HEK293 (cell line): ENCODE results near the gene ASB16.

Source experiments
- HOXC10 ChIP-seq: sonication (generic); formaldehyde crosslinking; IDR thresholded peaks from 2 replicates; pipeline ENCODE4 v1.8.1; 2023; ENCODE audit warnings: mild to moderate bottlenecking, missing genetic modification reagents
- KLF17 ChIP-seq: fragments of 450-650 bp; formaldehyde crosslinking; IDR thresholded peaks from 2 replicates; pipeline ENCODE4 v1.5.1; 2016; ENCODE audit warnings: missing biosample characterization, missing genetic modification characterization
- KLF9 ChIP-seq: fragments of 450-650 bp; formaldehyde crosslinking; IDR thresholded peaks from 2 replicates; pipeline ENCODE4 v1.5.1; 2016; ENCODE audit warnings: missing biosample characterization, missing genetic modification characterization, low read depth
- PBX3 ChIP-seq: sonication (generic); formaldehyde crosslinking; IDR thresholded peaks from 2 replicates; pipeline ENCODE4 v1.8.1; 2022; ENCODE audit warnings: mild to moderate bottlenecking, moderate library complexity, missing genetic modification reagents
- PRDM6 ChIP-seq: fragments of 450-650 bp; formaldehyde crosslinking; IDR thresholded peaks from 2 replicates; pipeline ENCODE4 v1.5.1; 2017; ENCODE audit warnings: missing biosample characterization, missing genetic modification characterization
- SCRT1 ChIP-seq: fragments of 450-650 bp; formaldehyde crosslinking; IDR thresholded peaks from 2 replicates; pipeline ENCODE4 v1.5.1; 2016; ENCODE audit warnings: missing biosample characterization, missing genetic modification characterization, borderline replicate concordance
- SP7 ChIP-seq: fragments of 450-650 bp; formaldehyde crosslinking; IDR thresholded peaks from 2 replicates; pipeline ENCODE4 v1.5.1; 2016; ENCODE audit warnings: missing biosample characterization, missing genetic modification characterization
- TCF7L2 ChIP-seq: IDR thresholded peaks from 2 replicates; pipeline ENCODE4 v1.6.1; 2011; ENCODE audit warnings: low read depth, mild to moderate bottlenecking, inconsistent platforms, low read length, moderate library complexity, borderline replicate concordance
- ZBTB11 ChIP-seq: fragments of 450-650 bp; formaldehyde crosslinking; conservative IDR thresholded peaks from 2 replicates; pipeline ENCODE4 v1.5.1; 2016; ENCODE audit warnings: low read depth, missing biosample characterization, missing genetic modification characterization
- ZBTB20 ChIP-seq: fragments of 450-650 bp; formaldehyde crosslinking; IDR thresholded peaks from 2 replicates; pipeline ENCODE4 v1.5.1; 2016; ENCODE audit warnings: missing biosample characterization, missing genetic modification characterization
- ZBTB49 ChIP-seq: fragments of 450-650 bp; formaldehyde crosslinking; IDR thresholded peaks from 2 replicates; pipeline ENCODE4 v1.5.1; 2016; ENCODE audit warnings: missing biosample characterization, missing genetic modification characterization, low read depth
- ZNF133 ChIP-seq: fragments of 450-650 bp; formaldehyde crosslinking; IDR thresholded peaks from 2 replicates; pipeline ENCODE4 v1.5.1; 2016; ENCODE audit warnings: missing biosample characterization, missing genetic modification characterization
- ZNF175 ChIP-seq: fragments of 450-650 bp; formaldehyde crosslinking; IDR thresholded peaks from 2 replicates; pipeline ENCODE4 v1.5.1; 2016; ENCODE audit warnings: missing biosample characterization, missing genetic modification characterization
- ZNF19 ChIP-seq: fragments of 450-650 bp; formaldehyde crosslinking; IDR thresholded peaks from 2 replicates; pipeline ENCODE4; 2016; ENCODE audit warnings: missing biosample characterization, missing genetic modification characterization, low read depth
- ZNF2 ChIP-seq: fragments of 450-650 bp; formaldehyde crosslinking; IDR thresholded peaks from 2 replicates; pipeline ENCODE4 v1.5.1; 2016; ENCODE audit warnings: missing biosample characterization, missing genetic modification characterization
- ZNF223 ChIP-seq: fragments of 450-650 bp; formaldehyde crosslinking; IDR thresholded peaks from 2 replicates; pipeline ENCODE4 v1.5.1; 2016; ENCODE audit warnings: missing biosample characterization, missing genetic modification characterization
- ZNF26 ChIP-seq: fragments of 450-650 bp; formaldehyde crosslinking; IDR thresholded peaks from 2 replicates; pipeline ENCODE4 v1.5.1; 2016; ENCODE audit warnings: missing biosample characterization, missing genetic modification characterization
- ZNF391 ChIP-seq: fragments of 450-650 bp; formaldehyde crosslinking; IDR thresholded peaks from 2 replicates; pipeline ENCODE4 v1.5.1; 2016; ENCODE audit warnings: low read depth, missing biosample characterization, missing genetic modification characterization, borderline replicate concordance
- ZNF433 ChIP-seq: fragments of 450-650 bp; formaldehyde crosslinking; IDR thresholded peaks from 2 replicates; pipeline ENCODE4 v1.5.1; 2016; ENCODE audit warnings: missing biosample characterization, missing genetic modification characterization, low read depth
- ZNF501 ChIP-seq: fragments of 450-650 bp; formaldehyde crosslinking; IDR thresholded peaks from 2 replicates; pipeline ENCODE4 v1.5.1; 2016; ENCODE audit warnings: missing biosample characterization, missing genetic modification characterization
- ZNF658 ChIP-seq: fragments of 450-650 bp; formaldehyde crosslinking; IDR thresholded peaks from 2 replicates; pipeline ENCODE4; 2016; ENCODE audit warnings: missing biosample characterization, missing genetic modification characterization
- ZNF76 ChIP-seq: fragments of 450-650 bp; formaldehyde crosslinking; IDR thresholded peaks from 2 replicates; pipeline ENCODE4; 2016; ENCODE audit warnings: low read depth, missing biosample characterization, missing genetic modification characterization, borderline replicate concordance
- ZSCAN16 ChIP-seq: fragments of 450-650 bp; formaldehyde crosslinking; IDR thresholded peaks from 2 replicates; pipeline ENCODE4 v1.5.1; 2016; ENCODE audit warnings: missing biosample characterization, missing genetic modification characterization

Gene ASB16

GRCh38 chr17:44222112-44222869 is 51.8 kb downstream of the ASB16 start (continued):
- TF ChIP-seq ZBTB49 (tag by site-specific recombination) (no peak), TCF7L2 (no peak), SP7 (tag by site-specific recombination) (peak; percentile 33), ZNF19 (tag by site-specific recombination) (no peak), ZNF658 (no peak), ZNF501 (peak; percentile 65; the same call in 1 of the 2 replicates), ZNF433 (tag by site-specific recombination) (no peak), ZNF223 (peak; percentile 94), ZNF391 (no peak), ZNF133 (tag by site-specific recombination) (no peak), ZNF2 (tag by site-specific recombination) (no peak), KLF9 (tag by site-specific recombination) (peak; percentile 27; the same call in 1 of the 2 replicates), ZNF76 (tag by site-specific recombination) (peak; percentile 74), ZSCAN16 (no peak), ZBTB20 (peak; percentile 69), HOXC10 (no peak), SCRT1 (tag by site-specific recombination) (no peak), ZNF175 (no peak), ZNF26 (tag by site-specific recombination) (no peak), ZBTB11 (tag by site-specific recombination) (no peak), KLF17 (tag by site-specific recombination) (no peak), PRDM6 (tag by site-specific recombination) (no peak), PBX3 (no peak)
